ENCODE data around the gene PARD3.

PARD3 gene

GRCh38 chr10:34177445-34177844 is 637.7 kb downstream of the PARD3 start:
- no peak for TF ChIP-seq CTCF (IDR thresholded peaks at IDR 0.05; ENCODE audit: poor library complexity, severe bottlenecking)
- H3K27me3 ChIP-seq (ENCODE audit: insufficient read depth, poor library complexity, severe bottlenecking), result no peaks in the 10 kb centered on the region
- no peaks in the 10 kb centered on the region for H3K4me1 ChIP-seq (ENCODE audit: insufficient read depth, poor library complexity, severe bottlenecking)
- ATAC-seq (ENCODE audit: low read depth), result no peak
- no peaks in the 10 kb centered on the region for H3K9me3 ChIP-seq (ENCODE audit: severe bottlenecking)
- H3K27ac ChIP-seq (ENCODE audit: poor library complexity, severe bottlenecking), result no peak overlapping the region
- no peak for DNase-seq (ENCODE audit: low spot score)
- H3K36me3 ChIP-seq (ENCODE audit: low read depth), result no peaks in the 10 kb centered on the region
- no peak overlapping the region for H3K4me3 ChIP-seq (ENCODE audit: severe bottlenecking)

GRCh38 chr10:34176351-34176750 is 638.7 kb downstream of the PARD3 start:
- H3K9me3 ChIP-seq (ENCODE audit: severe bottlenecking), result no peaks in the 10 kb centered on the region
- no peaks in the 10 kb centered on the region for H3K36me3 ChIP-seq (ENCODE audit: low read depth)
- H3K4me3 ChIP-seq (ENCODE audit: severe bottlenecking), result no peak overlapping the region
- H3K27me3 ChIP-seq (ENCODE audit: insufficient read depth, poor library complexity, severe bottlenecking), result no peaks in the 10 kb centered on the region
- no peak overlapping the region for H3K27ac ChIP-seq (ENCODE audit: poor library complexity, severe bottlenecking)
- no peaks in the 10 kb centered on the region for H3K4me1 ChIP-seq (ENCODE audit: insufficient read depth, poor library complexity, severe bottlenecking)
- DNase-seq (ENCODE audit: low spot score), result no peak
- no peak for TF ChIP-seq CTCF (IDR thresholded peaks at IDR 0.05; ENCODE audit: poor library complexity, severe bottlenecking)
- no peak for ATAC-seq (ENCODE audit: low read depth)

- Histone ChIP-seq H3K4me1 (ENCODE audit: insufficient read depth, poor library complexity, severe bottlenecking) (no peaks in the 10 kb centered on the region), H3K36me3 (ENCODE audit: low read depth) (no peaks in the 10 kb centered on the region), H3K4me3 (ENCODE audit: severe bottlenecking) (no peak overlapping the region), H3K27ac (ENCODE audit: poor library complexity, severe bottlenecking) (no peak overlapping the region), H3K27me3 (ENCODE audit: insufficient read depth, poor library complexity, severe bottlenecking) (no peaks in the 10 kb centered on the region), H3K9me3 (ENCODE audit: severe bottlenecking) (no peaks in the 10 kb centered on the region)
- DNase-seq (ENCODE audit: low spot score) (no peak), ATAC-seq (ENCODE audit: low read depth) (no peak)
- no peak for TF ChIP-seq CTCF (IDR thresholded peaks at IDR 0.05; ENCODE audit: poor library complexity, severe bottlenecking)
Measured at GRCh38 chr10:34175121-34175520, 640.0 kb downstream of the PARD3 start.

GRCh38 chr10:34172936-34173533 is 642.1 kb downstream of the PARD3 start:
- Histone ChIP-seq H3K9me3 (ENCODE audit: severe bottlenecking) (no peaks in the 10 kb centered on the region), H3K4me1 (ENCODE audit: insufficient read depth, poor library complexity, severe bottlenecking) (no peaks in the 10 kb centered on the region), H3K36me3 (ENCODE audit: low read depth) (no peaks in the 10 kb centered on the region), H3K27me3 (ENCODE audit: insufficient read depth, poor library complexity, severe bottlenecking) (no peaks in the 10 kb centered on the region), H3K4me3 (ENCODE audit: severe bottlenecking) (no peak overlapping the region), H3K27ac (ENCODE audit: poor library complexity, severe bottlenecking) (no peak overlapping the region)
- DNase-seq (ENCODE audit: low spot score) (no peak), ATAC-seq (ENCODE audit: low read depth) (no peak)
- TF ChIP-seq CTCF (IDR thresholded peaks at IDR 0.05; ENCODE audit: poor library complexity, severe bottlenecking), result no peak

DNA sequence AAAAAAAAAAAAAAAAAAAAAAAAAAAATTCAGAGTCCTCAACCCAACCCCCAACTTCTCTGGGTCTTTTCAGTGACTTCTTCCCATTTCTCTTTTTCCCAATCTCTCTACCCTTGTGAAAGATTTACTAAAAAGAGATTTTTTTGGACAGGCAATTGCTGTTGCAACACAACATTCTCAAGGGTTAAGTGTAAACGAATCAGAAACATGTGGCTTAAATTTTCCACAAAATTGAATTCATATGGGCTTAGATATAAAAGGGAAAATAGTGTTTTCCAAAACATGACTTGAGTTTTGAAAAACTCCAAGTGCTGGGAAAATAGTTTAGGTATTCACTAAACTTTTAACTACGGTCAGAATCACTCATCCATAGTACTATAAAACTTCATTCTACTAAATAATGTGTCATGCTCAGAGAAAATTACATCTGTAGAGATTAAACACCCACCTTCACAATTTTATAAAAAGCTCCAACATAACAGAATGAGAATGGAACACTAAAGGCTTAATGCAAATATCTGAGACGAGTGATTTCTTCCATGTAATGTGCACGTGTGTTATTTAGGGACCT is 643.1 kb downstream of the PARD3 start:
- H3K4me1 ChIP-seq (ENCODE audit: insufficient read depth, poor library complexity, severe bottlenecking), result no peaks in the 10 kb centered on the region
- TF ChIP-seq CTCF (IDR thresholded peaks at IDR 0.05; ENCODE audit: poor library complexity, severe bottlenecking), result no peak
- no peaks in the 10 kb centered on the region for H3K9me3 ChIP-seq (ENCODE audit: severe bottlenecking)
- no peaks in the 10 kb centered on the region for H3K27me3 ChIP-seq (ENCODE audit: insufficient read depth, poor library complexity, severe bottlenecking)
- no peak for ATAC-seq (ENCODE audit: low read depth)
- DNase-seq (ENCODE audit: low spot score), result no peak
- no peak overlapping the region for H3K27ac ChIP-seq (ENCODE audit: poor library complexity, severe bottlenecking)
- no peak overlapping the region for H3K4me3 ChIP-seq (ENCODE audit: severe bottlenecking)
- H3K36me3 ChIP-seq (ENCODE audit: low read depth), result no peaks in the 10 kb centered on the region
